GM12878 (cell line): ENCODE results near the gene PTPRN2. TPM values are rescaled to one million over a fixed set of nuclear protein-coding genes. Genes with fewer than 3 reads are reported as not detected.

ENCODE experiments used
- ATF2 ChIP-seq: IDR thresholded peaks from 2 replicates; pipeline ENCODE4 v1.6.1; 2012; ENCODE audit warnings: low read length, inconsistent platforms
- BACH1 ChIP-seq: fragments of 450-650 bp; IDR thresholded peaks from 2 replicates; pipeline ENCODE4 v1.6.1; 2017; ENCODE audit warnings: mild to moderate bottlenecking, borderline replicate concordance
- CHD2 ChIP-seq: IDR thresholded peaks from 2 replicates; pipeline ENCODE4 v1.6.1; 2011; ENCODE audit warnings: low read depth, low read length, improper control_type of control experiment, borderline replicate concordance
- CREM ChIP-seq: IDR thresholded peaks from 2 replicates; pipeline ENCODE4 v1.6.1; 2014; ENCODE audit warnings: antibody characterized with exemption, low read depth
- CTCF ChIP-seq, 3 experiments: IDR thresholded peaks in 2 of 3; conservative IDR thresholded peaks in 1 of 3; 2 replicates each; pipeline ENCODE4 v1.5.1; 2011; ENCODE audit warnings: low read depth in 3 of 3, low read length in 3 of 3, mild to moderate bottlenecking in 3 of 3, control low read depth in 2 of 3, moderate library complexity in 2 of 3, inconsistent platforms in 1 of 3, mixed read lengths in 1 of 3; ENCODE audit not compliant: control insufficient read depth in 2 of 3, insufficient read depth in 1 of 3; ENCODE audit errors: extremely low read depth in 1 of 3
- ELK1 ChIP-seq: IDR thresholded peaks from 2 replicates; pipeline ENCODE4 v1.6.1; 2012; ENCODE audit warnings: low read depth, low read length, improper control_type of control experiment
- EZH2 ChIP-seq: IDR thresholded peaks from 2 replicates; pipeline ENCODE4 v1.6.1; 2012; ENCODE audit warnings: low read depth, mild to moderate bottlenecking, control low read depth, inconsistent platforms, low read length, borderline replicate concordance; ENCODE audit not compliant: control insufficient read depth
- HDGF ChIP-seq: fragments of 450-650 bp; IDR thresholded peaks from 2 replicates; pipeline ENCODE4 v1.6.1; 2016; ENCODE audit warnings: antibody characterized with exemption
- MTA3 ChIP-seq: IDR thresholded peaks from 2 replicates; pipeline ENCODE4 v1.6.1; 2012; ENCODE audit warnings: low read length, inconsistent platforms, borderline replicate concordance
- RELB ChIP-seq: fragments of 450-650 bp; IDR thresholded peaks from 2 replicates; pipeline ENCODE4 v1.6.1; 2017; ENCODE audit warnings: low read depth, mild to moderate bottlenecking, moderate library complexity
- RFX5 ChIP-seq: IDR thresholded peaks from 2 replicates; pipeline ENCODE4 v1.6.1; 2011; ENCODE audit warnings: low read depth, low read length, improper control_type of control experiment
- SIX5 ChIP-seq: IDR thresholded peaks from 2 replicates; pipeline ENCODE4 v1.6.1; 2011; ENCODE audit warnings: mild to moderate bottlenecking, low read depth, low read length, moderate library complexity; ENCODE audit not compliant: severe bottlenecking
- SUPT20H ChIP-seq: IDR thresholded peaks from 2 replicates; pipeline ENCODE4 v1.6.1; 2011; ENCODE audit warnings: low read depth, mild to moderate bottlenecking, low read length, moderate library complexity, borderline replicate concordance; ENCODE audit not compliant: control insufficient read depth
- ZNF592 ChIP-seq: fragments of 450-650 bp; IDR thresholded peaks from 2 replicates; pipeline ENCODE4 v1.6.1; 2017; ENCODE audit warnings: mild to moderate bottlenecking, moderate library complexity
- ZNF687 ChIP-seq: fragments of 450-650 bp; IDR thresholded peaks from 2 replicates; pipeline ENCODE4 v1.6.1; 2017; ENCODE audit warnings: mild to moderate bottlenecking, moderate library complexity
- polyA plus RNA-seq, 11 experiments: library from polyadenylated mRNA; depleted of rRNA in 4 of 11; unstranded in 6 of 11; stranded (reverse) in 5 of 11; fragments of >200 nt; fragmentation: Nextera tagmentation in 4 of 11; fragmentation: Illumina TruSeq in 1 of 11; extraction: Ambion mirVana in 4 of 11; extraction: Trizol in 1 of 11; gene quantifications; 1 replicate in 1 of 11; 2 replicates in 10 of 11; pipeline versions ENCODE4 v1.2.1 to v1.2.3, GENCODE V29; 2011 to 2016; ENCODE audit warnings: inconsistent platforms in 2 of 11, missing spikeins in 2 of 11, low read depth in 1 of 11
- total RNA-seq, 4 experiments: library from RNA; depleted of rRNA in 3 of 4; stranded (reverse); fragments of >200 nt in 3 of 4; fragmentation: Illumina TruSeq in 1 of 4; extraction: Trizol in 1 of 4; gene quantifications; 2 replicates each; pipeline versions ENCODE4 v1.2.1 to v1.2.3, GENCODE V29; 2013 to 2021

PTPRN2 gene
- total and polyA plus RNA-seq, 10 of the 15 experiments (the other 5 are each of a cell fraction or from before 2014, with no cell fraction given): 5.4 TPM; not detected in 9

GRCh38 chr7:158614700-158615099 lies 27.1 kb upstream of the PTPRN2 start (continued):
- TF ChIP-seq ZNF687 (no peak), BACH1 (no peak), MTA3 (no peak), CREM (no peak), EZH2 (no peak), RFX5 (no peak), SIX5 (no peak), RELB (no peak), ZNF592 (no peak), CHD2 (no peak), ELK1 (no peak), ATF2 (no peak), CTCF (IDR thresholded peaks at IDR 0.05 in 2 of 3, conservative IDR thresholded peaks at IDR 0.05 in 1 of 3; ENCODE audit: control insufficient read depth in 2 of 3, extremely low read depth in 1 of 3, insufficient read depth in 1 of 3, low read depth in 3 of 3, low read length in 3 of 3) (no peak; a peak in 1 of 6 replicates), HDGF (no peak), SUPT20H (no peak)
